Measurements from ENCODE around the gene HADHA.

HADHA gene

DNA sequence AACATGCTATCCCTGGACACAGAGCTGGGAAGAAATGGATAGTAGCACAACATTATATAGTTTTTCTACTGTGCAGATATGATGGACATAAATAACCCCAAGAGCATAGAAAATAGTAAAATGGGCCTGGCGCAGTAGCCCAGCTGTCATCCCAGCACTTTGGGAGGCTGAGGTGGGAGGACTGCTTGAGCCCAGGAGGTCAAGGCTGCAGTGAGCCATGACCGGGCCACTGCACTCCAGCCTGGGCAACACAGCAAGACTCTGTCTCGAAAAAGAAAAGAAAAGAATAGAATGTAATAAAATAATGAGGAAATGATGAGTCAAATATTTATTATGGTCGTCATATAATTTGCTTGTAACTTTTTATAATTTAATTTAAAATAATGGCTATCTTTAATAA lies 79.0 kb downstream of the HADHA start:
- H3K27me3 Mint-ChIP-seq: no peaks in the 10 kb centered on the region
- no peak overlapping the region for H3K27ac Mint-ChIP-seq
- no peaks in the 10 kb centered on the region for H3K36me3 Mint-ChIP-seq (ENCODE audit: low read depth)
- no peaks in the 10 kb centered on the region for H3K4me1 Mint-ChIP-seq (ENCODE audit: low read depth)
- DNase-seq: no peak
- no peaks in the 10 kb centered on the region for H3K9me3 Mint-ChIP-seq
- H3K4me3 Mint-ChIP-seq: no peak overlapping the region

DNA sequence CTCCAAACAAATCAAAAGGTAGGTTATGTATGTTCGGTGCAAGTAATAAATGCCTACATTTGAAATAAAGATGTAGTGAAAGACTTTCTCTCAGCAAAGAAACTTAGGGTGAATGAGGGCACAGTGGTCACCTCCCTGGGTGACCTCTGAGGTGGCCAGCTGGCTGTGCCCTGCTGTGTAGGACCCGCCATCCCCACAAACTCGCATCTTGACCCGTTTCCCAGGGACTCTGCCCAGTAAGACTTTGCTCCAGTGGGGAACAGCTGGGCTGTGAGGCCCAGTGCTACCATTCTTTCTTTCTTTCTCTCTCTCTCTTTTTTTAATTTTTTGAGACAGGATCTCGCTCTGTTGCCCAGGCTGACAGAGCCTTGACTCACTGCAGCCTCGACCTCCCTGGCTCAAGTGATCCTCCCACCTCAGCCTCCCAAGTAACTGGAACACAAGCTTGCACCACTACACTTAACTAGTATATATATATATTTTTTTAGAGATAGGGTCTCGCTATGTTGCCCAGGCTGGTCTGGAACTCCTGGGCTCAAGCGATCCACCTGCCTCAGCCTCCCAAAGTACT lies 79.7 kb downstream of the HADHA start:
- Mint-ChIP-seq H3K9me3 (no peaks in the 10 kb centered on the region), H3K27ac (no peak overlapping the region), H3K4me1 (ENCODE audit: low read depth) (no peaks in the 10 kb centered on the region), H3K27me3 (no peaks in the 10 kb centered on the region), H3K36me3 (ENCODE audit: low read depth) (no peaks in the 10 kb centered on the region), H3K4me3 (no peak overlapping the region)
- no peak for DNase-seq

DNA sequence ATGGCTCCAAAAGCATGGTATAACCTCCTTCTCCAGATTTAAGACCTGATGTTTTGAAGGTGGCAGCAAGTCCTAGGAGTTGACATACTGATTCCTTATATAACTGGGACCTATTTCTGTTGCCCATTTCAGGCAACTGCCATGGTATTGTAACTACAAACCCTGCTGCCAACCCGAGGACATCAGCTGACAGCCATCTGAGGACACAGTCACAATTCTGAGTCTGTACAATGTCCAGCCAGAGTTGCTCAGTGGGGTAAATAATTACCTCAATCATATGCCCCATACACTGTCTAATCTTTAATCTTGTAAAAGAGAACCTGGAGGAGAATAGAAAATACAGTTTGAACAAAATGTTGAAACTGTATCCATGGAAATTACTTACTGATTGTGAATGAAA lies 80.2 kb downstream of the HADHA start:
- H3K9me3 Mint-ChIP-seq: no peaks in the 10 kb centered on the region
- H3K36me3 Mint-ChIP-seq (ENCODE audit: low read depth): no peaks in the 10 kb centered on the region
- H3K4me3 Mint-ChIP-seq: no peak overlapping the region
- H3K4me1 Mint-ChIP-seq (ENCODE audit: low read depth): no peaks in the 10 kb centered on the region
- H3K27ac Mint-ChIP-seq: no peak overlapping the region
- H3K27me3 Mint-ChIP-seq: no peaks in the 10 kb centered on the region
- DNase-seq: no peak

DNA sequence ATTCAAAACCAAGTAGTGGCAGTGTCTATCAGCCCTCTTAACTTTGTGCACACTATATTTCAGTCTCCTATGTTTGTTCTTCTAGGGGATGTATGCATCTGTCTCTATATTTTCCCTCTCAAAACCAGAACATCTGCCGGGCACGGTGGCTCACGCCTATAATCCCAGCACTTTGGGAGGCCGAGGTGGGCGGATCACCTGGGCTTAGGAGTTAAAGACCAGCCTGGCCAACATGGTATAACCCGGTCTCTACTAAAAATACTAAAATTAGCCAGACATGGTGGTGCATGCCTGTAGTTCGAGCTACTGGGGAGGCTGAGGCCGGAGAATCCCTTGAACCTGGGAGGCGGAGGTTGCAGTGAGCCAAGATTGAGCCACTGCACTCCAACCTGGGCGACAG lies 81.5 kb downstream of the HADHA start:
- DNase-seq: no peak
- no peaks in the 10 kb centered on the region for H3K36me3 Mint-ChIP-seq (ENCODE audit: low read depth)
- no peak overlapping the region for H3K27ac Mint-ChIP-seq
- H3K4me3 Mint-ChIP-seq: no peak overlapping the region
- no peaks in the 10 kb centered on the region for H3K4me1 Mint-ChIP-seq (ENCODE audit: low read depth)
- H3K9me3 Mint-ChIP-seq: no peaks in the 10 kb centered on the region
- no peaks in the 10 kb centered on the region for H3K27me3 Mint-ChIP-seq

DNA sequence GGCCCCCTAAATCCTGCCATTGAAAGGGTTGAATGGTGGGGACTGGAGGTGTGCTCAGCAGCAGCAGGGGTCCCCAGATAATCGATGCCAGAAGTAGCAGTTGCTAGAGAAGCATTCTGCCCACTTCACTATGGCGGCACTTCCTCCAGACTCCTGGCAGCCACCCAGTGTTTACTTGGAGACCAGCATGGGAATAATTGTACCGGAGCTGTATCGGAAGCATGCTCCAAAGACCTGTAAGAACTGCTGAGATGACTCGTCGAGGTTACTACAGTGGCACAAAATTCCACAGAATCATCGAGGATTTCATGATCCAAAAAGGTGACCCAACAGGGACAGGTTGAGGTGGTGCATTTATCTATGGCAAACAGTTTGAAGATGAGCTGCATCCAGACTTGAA lies 82.5 kb downstream of the HADHA start:
- DNase-seq: no peak

DNA sequence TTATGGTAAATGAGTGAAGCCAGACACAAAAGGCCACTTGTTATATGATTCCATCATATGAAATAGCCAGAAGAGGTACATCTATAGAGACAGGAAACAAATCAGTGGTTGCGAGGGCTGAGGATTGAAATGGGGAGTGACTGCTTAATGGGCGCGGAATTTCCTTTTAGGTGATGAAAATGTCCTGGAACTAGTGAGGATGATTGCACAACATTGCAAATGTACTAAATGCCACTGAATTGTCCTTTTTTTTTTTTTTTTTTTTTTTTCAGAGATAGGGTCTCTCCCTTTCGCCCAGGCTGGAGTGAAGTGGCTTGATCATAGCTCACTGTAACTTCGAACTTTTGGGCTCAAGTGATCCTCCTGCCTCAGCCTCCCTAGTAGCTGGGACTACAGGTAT lies 86.9 kb downstream of the HADHA start:
- H3K27ac Mint-ChIP-seq: no peak overlapping the region
- DNase-seq: no peak
- peaks cover 4% of the 10 kb centered on the region for H3K27me3 Mint-ChIP-seq
- H3K4me1 Mint-ChIP-seq (ENCODE audit: low read depth): no peaks in the 10 kb centered on the region
- H3K9me3 Mint-ChIP-seq: no peaks in the 10 kb centered on the region
- no peak overlapping the region for H3K4me3 Mint-ChIP-seq
- no peaks in the 10 kb centered on the region for H3K36me3 Mint-ChIP-seq (ENCODE audit: low read depth)

More for the DNA sequence above, 82.5 kb downstream of the HADHA start:
- no peaks in the 10 kb centered on the region for H3K27me3 Mint-ChIP-seq
- no peaks in the 10 kb centered on the region for H3K36me3 Mint-ChIP-seq (ENCODE audit: low read depth)
- H3K27ac Mint-ChIP-seq: no peak overlapping the region
- H3K4me1 Mint-ChIP-seq (ENCODE audit: low read depth): no peaks in the 10 kb centered on the region
- no peaks in the 10 kb centered on the region for H3K9me3 Mint-ChIP-seq
- no peak overlapping the region for H3K4me3 Mint-ChIP-seq

DNA sequence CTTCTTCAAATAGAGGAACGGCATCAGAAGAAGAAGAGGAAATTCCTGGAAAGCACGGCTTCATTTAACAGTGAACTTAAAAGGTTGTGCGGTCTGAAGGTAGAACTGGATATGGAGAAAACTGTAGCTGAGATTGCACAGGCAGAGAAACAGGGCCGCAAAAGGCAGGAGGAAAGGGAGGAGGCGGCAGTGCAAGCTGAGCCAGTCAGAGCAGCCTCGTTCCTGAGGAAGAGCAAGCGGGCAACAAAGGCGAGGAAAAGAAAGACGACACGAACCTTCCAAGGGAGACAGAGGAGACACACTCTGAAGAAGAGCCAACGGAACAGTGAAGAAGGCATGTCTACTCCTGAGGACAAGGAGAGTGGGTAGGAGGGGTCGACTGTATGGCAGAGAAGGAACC lies 94.2 kb downstream of the HADHA start:
- no peak overlapping the region for H3K27ac Mint-ChIP-seq

DNA sequence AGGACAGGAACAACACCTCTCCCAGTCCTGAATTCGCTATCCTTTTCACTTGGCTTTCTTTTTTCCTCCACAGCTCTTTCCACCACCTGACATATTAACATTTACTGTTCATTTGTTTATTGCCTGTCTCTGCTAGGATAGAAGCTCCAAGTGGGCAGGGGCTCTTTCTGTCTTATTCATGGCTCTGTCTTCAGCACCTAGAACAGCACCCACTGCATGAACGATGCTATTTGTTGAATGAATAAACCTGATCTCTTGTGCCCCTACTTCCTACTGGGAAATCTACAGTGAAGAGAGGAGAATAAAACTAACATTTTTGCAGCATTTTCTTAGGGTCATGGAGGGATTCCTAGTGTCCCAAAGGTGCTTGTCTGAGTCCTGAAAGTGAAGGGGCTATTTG lies 95.9 kb downstream of the HADHA start:
- no peaks in the 10 kb centered on the region for H3K9me3 Mint-ChIP-seq
- peaks cover 31% of the 10 kb centered on the region for H3K27me3 Mint-ChIP-seq
- no peak overlapping the region for H3K27ac Mint-ChIP-seq
- DNase-seq: no peak
- peaks cover 2% of the 10 kb centered on the region for H3K4me1 Mint-ChIP-seq (ENCODE audit: low read depth)
- H3K36me3 Mint-ChIP-seq (ENCODE audit: low read depth): no peaks in the 10 kb centered on the region
- no peak overlapping the region for H3K4me3 Mint-ChIP-seq

More for the DNA sequence above, 94.2 kb downstream of the HADHA start:
- peaks cover 31% of the 10 kb centered on the region for H3K27me3 Mint-ChIP-seq
- DNase-seq: no peak
- H3K9me3 Mint-ChIP-seq: no peaks in the 10 kb centered on the region
- H3K4me1 Mint-ChIP-seq (ENCODE audit: low read depth): no peaks in the 10 kb centered on the region
- H3K4me3 Mint-ChIP-seq: no peak overlapping the region
- H3K36me3 Mint-ChIP-seq (ENCODE audit: low read depth): no peaks in the 10 kb centered on the region

DNA sequence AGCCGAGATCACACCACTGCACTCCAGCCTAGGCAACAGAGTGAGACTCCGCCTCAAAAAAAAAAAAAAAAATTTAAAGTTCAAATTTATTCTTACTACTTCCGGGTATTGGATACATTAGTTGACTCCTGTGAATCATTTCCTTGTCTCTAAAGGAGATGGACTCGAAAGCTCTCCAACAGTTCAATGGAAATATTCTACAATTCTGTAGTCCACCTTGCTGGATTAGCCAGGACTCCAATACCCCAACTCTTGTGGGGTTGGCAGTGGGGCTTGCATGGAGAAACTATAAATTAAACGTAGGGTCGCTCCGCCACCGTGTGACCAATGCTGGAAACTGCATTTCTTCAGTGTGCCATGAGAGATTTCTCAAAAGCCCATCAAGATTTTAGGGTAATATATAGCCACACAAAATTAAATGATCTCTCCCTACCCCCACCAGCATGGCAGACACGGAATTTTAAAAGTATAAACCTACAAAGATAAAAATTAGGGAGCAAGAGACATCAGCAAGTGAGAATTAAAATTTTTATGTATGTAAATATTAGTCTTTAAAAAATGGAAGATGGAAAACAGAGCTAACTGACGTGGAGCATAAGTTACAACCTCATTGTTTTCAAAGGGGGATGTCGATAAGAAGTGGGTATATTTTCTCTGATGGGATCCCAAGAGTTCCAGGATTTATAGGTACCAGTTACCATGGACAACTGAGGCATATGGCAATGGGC lies 99.3 kb downstream of the HADHA start:
- H3K4me1 Mint-ChIP-seq (ENCODE audit: low read depth): peaks cover 2% of the 10 kb centered on the region
- peaks cover 15% of the 10 kb centered on the region for H3K27me3 Mint-ChIP-seq
- no peak overlapping the region for H3K4me3 Mint-ChIP-seq
- no peak overlapping the region for H3K27ac Mint-ChIP-seq
- H3K9me3 Mint-ChIP-seq: no peaks in the 10 kb centered on the region
- H3K36me3 Mint-ChIP-seq (ENCODE audit: low read depth): no peaks in the 10 kb centered on the region
- peak; percentile 75 for DNase-seq

DNA sequence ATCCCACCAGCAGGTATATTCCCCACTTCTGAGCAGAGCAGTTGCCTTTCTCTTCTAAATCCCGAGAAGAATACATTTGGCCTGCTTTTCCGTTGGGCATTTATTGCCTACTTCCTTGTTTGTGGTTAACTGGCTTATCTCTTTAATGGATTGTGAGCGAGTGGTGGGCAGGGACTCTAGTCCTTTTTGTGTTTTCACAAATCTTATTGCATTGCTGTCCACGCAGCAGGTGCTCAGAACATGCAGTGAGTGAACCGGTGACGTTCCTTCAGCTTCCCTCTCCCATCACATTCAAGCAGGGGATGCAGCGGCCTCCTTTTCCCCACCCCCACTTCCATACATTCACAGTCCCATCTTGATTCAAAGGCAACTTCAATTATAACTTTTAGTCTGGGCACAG lies 100.4 kb downstream of the HADHA start:
- DNase-seq: no peak
- Mint-ChIP-seq H3K36me3 (ENCODE audit: low read depth) (no peaks in the 10 kb centered on the region), H3K27ac (no peak overlapping the region), H3K9me3 (no peaks in the 10 kb centered on the region), H3K27me3 (peaks cover 6% of the 10 kb centered on the region), H3K4me3 (no peak overlapping the region), H3K4me1 (ENCODE audit: low read depth) (peaks cover 2% of the 10 kb centered on the region)

DNA sequence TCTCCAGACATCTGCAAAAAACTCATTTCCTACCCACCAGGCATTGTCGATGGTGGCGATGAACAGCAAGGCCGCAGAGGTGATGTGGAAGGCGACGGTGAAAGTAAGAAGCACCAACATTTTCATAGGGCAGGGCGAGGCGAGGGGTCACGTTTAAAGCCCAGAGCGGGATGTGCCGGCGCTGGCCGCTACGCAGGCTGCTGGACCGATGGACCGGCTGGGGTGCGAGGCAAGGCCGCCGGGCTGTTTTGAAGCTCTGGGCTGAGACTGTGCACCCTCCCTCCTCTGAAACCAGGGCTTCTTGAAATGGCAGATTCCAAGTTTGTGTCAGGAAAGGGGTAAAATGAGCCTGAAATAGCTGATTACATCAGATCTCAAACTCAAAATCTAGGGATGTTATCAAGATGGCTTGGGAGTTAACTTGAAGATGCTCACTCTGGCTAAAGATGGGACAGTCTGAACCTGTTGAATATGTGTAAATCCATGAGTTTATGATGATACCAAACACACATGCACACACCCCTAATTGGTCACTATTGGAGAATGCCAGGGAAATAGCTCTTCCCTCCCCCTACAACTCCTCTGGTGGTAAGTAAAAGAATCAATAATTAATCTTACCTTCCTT lies 103.2 kb downstream of the HADHA start:
- no peak for DNase-seq
- H3K9me3 Mint-ChIP-seq: no peaks in the 10 kb centered on the region
- H3K27me3 Mint-ChIP-seq: no peaks in the 10 kb centered on the region
- no peak overlapping the region for H3K4me3 Mint-ChIP-seq
- peaks cover 11% of the 10 kb centered on the region for H3K36me3 Mint-ChIP-seq (ENCODE audit: low read depth)
- H3K27ac Mint-ChIP-seq: no peak overlapping the region
- peaks cover 2% of the 10 kb centered on the region for H3K4me1 Mint-ChIP-seq (ENCODE audit: low read depth)
